H9 (cell line): ENCODE results near the gene DHX35. TPM values are rescaled to one million over a fixed set of nuclear protein-coding genes. Genes with fewer than 3 reads are reported as not detected.

ENCODE experiments used
- DNase-seq: peaks from one replicate; pipeline ENCODE4 v3.0.0-alpha.2; 2017
- H2AFZ ChIP-seq: one replicate; pipeline ENCODE4 v1.6.1; 2013; ENCODE audit warnings: mild to moderate bottlenecking, low read length, control low read depth, moderate library complexity
- H2AK5ac ChIP-seq: 2 replicates; pipeline ENCODE4 v1.6.1; 2013; ENCODE audit warnings: low read length, control low read depth, mixed read lengths; ENCODE audit not compliant: insufficient read length
- H2BK120ac ChIP-seq: one replicate; pipeline ENCODE4 v1.6.1; 2013; ENCODE audit warnings: low read depth, mild to moderate bottlenecking, low read length, control low read depth, inconsistent platforms; ENCODE audit not compliant: poor library complexity, severe bottlenecking
- H2BK12ac ChIP-seq: 2 replicates; pipeline ENCODE4 v1.6.1; 2013; ENCODE audit warnings: low read length, control low read depth, mixed read lengths, low read depth; ENCODE audit not compliant: insufficient read length
- H2BK15ac ChIP-seq: 2 replicates; pipeline ENCODE4 v1.6.1; 2013; ENCODE audit warnings: low read depth, low read length, control low read depth
- H2BK20ac ChIP-seq: one replicate; pipeline ENCODE4 v1.6.1; 2013; ENCODE audit warnings: low read depth, mild to moderate bottlenecking, low read length, control low read depth, inconsistent platforms; ENCODE audit not compliant: poor library complexity, severe bottlenecking
- H2BK5ac ChIP-seq: 2 replicates; pipeline ENCODE4 v1.6.1; 2013; ENCODE audit warnings: low read length, control low read depth, mixed read lengths; ENCODE audit not compliant: insufficient read length
- H3K14ac ChIP-seq: 2 replicates; pipeline ENCODE4 v1.6.1; 2013; ENCODE audit warnings: low read length, control low read depth; ENCODE audit not compliant: insufficient read depth
- H3K18ac ChIP-seq: 2 replicates; pipeline ENCODE4 v1.6.1; 2013; ENCODE audit warnings: low read depth, mild to moderate bottlenecking, mixed read lengths, low read length, control low read depth; ENCODE audit not compliant: insufficient read length
- H3K23ac ChIP-seq: 2 replicates; pipeline ENCODE4 v1.6.1; 2013; ENCODE audit warnings: low read length, control low read depth, mixed read lengths, low read depth; ENCODE audit not compliant: insufficient read length
- H3K23me2 ChIP-seq: 2 replicates; pipeline ENCODE4 v1.6.1; 2013; ENCODE audit warnings: low read depth, mild to moderate bottlenecking, mixed read lengths, low read length, control low read depth; ENCODE audit not compliant: insufficient read length, poor library complexity, severe bottlenecking
- H3K27ac ChIP-seq: 2 replicates; pipeline ENCODE4 v1.5.1; 2013; ENCODE audit warnings: low read length, control low read depth, mixed read lengths, low read depth; ENCODE audit not compliant: insufficient read length
- H3K27me3 ChIP-seq: 2 replicates; pipeline ENCODE4 v1.6.1; 2013; ENCODE audit warnings: low read length, control low read depth, inconsistent platforms; ENCODE audit not compliant: insufficient read depth
- H3K4ac ChIP-seq: 2 replicates; pipeline ENCODE4 v1.6.1; 2013; ENCODE audit warnings: low read depth, mild to moderate bottlenecking, control low read depth, inconsistent platforms, low read length, moderate library complexity
- H3K4me1 ChIP-seq: 2 replicates; pipeline ENCODE4 v1.6.1; 2013; ENCODE audit warnings: low read length, control low read depth, inconsistent platforms; ENCODE audit not compliant: insufficient read depth
- H3K4me2 ChIP-seq: 2 replicates; pipeline ENCODE4 v1.6.1; 2013; ENCODE audit warnings: low read length, control low read depth, mixed read lengths; ENCODE audit not compliant: insufficient read length, insufficient read depth
- H3K56ac ChIP-seq: 2 replicates; pipeline ENCODE4 v1.6.1; 2013; ENCODE audit warnings: low read depth, mild to moderate bottlenecking, mixed read lengths, low read length, control low read depth; ENCODE audit not compliant: insufficient read length
- H3K79me1 ChIP-seq: 2 replicates; pipeline ENCODE4 v1.6.1; 2013; ENCODE audit warnings: low read depth, mild to moderate bottlenecking, moderate library complexity, low read length, control low read depth, inconsistent platforms; ENCODE audit not compliant: insufficient read depth, poor library complexity, severe bottlenecking
- H3K79me2 ChIP-seq: 2 replicates; pipeline ENCODE4 v1.6.1; 2013; ENCODE audit warnings: low read length, control low read depth, inconsistent platforms; ENCODE audit not compliant: insufficient read depth
- H3K9ac ChIP-seq: 2 replicates; pipeline ENCODE4 v1.6.1; 2013; ENCODE audit warnings: low read length, control low read depth, mixed read lengths; ENCODE audit not compliant: insufficient read length; ENCODE audit errors: extremely low read depth
- H3K9me3 ChIP-seq: one replicate; pipeline ENCODE4 v1.6.1; 2013; ENCODE audit warnings: low read depth, low read length, inconsistent platforms; ENCODE audit not compliant: control insufficient read depth
- H3T11ph ChIP-seq: one replicate; pipeline ENCODE4 v1.6.1; 2013; ENCODE audit warnings: mild to moderate bottlenecking, low read length, control low read depth, inconsistent platforms
- H4K20me1 ChIP-seq: one replicate; pipeline ENCODE4 v1.6.1; 2013; ENCODE audit not compliant: control insufficient read depth, insufficient read length, insufficient read depth
- H4K5ac ChIP-seq: 2 replicates; pipeline ENCODE4 v1.6.1; 2013; ENCODE audit warnings: low read depth, mild to moderate bottlenecking, mixed read lengths, low read length, control low read depth; ENCODE audit not compliant: insufficient read length
- H4K8ac ChIP-seq: replicated peaks from 2 replicates; pipeline ENCODE4 v1.6.1; 2013; ENCODE audit warnings: low read length, control low read depth, mixed read lengths, low read depth; ENCODE audit not compliant: insufficient read length
- H4K91ac ChIP-seq: 2 replicates; pipeline ENCODE4 v1.6.1; 2013; ENCODE audit warnings: low read depth, mild to moderate bottlenecking, moderate library complexity, mixed read lengths, low read length, control low read depth; ENCODE audit not compliant: insufficient read length
- H3K27ac Mint-ChIP-seq, 3 experiments: 2 replicates in 2 of 3; 3 replicates in 1 of 3; pipeline ENCODE4 v1.8.0; 2020 to 2021; ENCODE audit warnings: mixed read lengths in 3 of 3, mild to moderate bottlenecking in 1 of 3, moderate library complexity in 1 of 3
- H3K27me3 Mint-ChIP-seq: 2 replicates; pipeline ENCODE4 v1.8.0; 2021; ENCODE audit warnings: low read depth, mild to moderate bottlenecking, moderate library complexity, mixed read lengths
- H3K36me3 Mint-ChIP-seq, 3 experiments: 2 replicates in 2 of 3; 3 replicates in 1 of 3; pipeline ENCODE4 v1.8.0; 2020 to 2021; ENCODE audit warnings: low read depth in 3 of 3, mixed read lengths in 3 of 3; ENCODE audit not compliant: insufficient read depth in 1 of 3
- H3K4me1 Mint-ChIP-seq, 2 experiments: 2 replicates each; pipeline ENCODE4 v1.8.0; 2020; ENCODE audit warnings: mixed read lengths in 2 of 2
- H3K4me3 Mint-ChIP-seq, 2 experiments: 2 replicates in 1 of 2; 3 replicates in 1 of 2; pipeline ENCODE4 v1.8.0; 2020 to 2021; ENCODE audit warnings: mild to moderate bottlenecking in 2 of 2, mixed read lengths in 2 of 2, moderate library complexity in 1 of 2
- H3K9me3 Mint-ChIP-seq, 2 experiments: 2 replicates in 1 of 2; 3 replicates in 1 of 2; pipeline ENCODE4 v1.8.0; 2020; ENCODE audit warnings: mild to moderate bottlenecking in 2 of 2, mixed read lengths in 2 of 2, moderate library complexity in 1 of 2
- WGBS: extraction: QIAGEN DNeasy Blood & Tissue Kit; methylation state at CpG from one replicate; pipeline ENCODE4 v1.1.7; 2013; ENCODE audit warnings: missing lambda C conversion rate, low lambda C conversion rate, mixed read lengths; ENCODE audit not compliant: insufficient read length; ENCODE audit errors: extremely low coverage; 5-methylcytosine and 5-hydroxymethylcytosine counted together
- total RNA-seq: library from RNA; stranded (reverse); gene quantifications from 2 replicates; pipeline ENCODE4 v1.2.1, GENCODE V29; 2021
- TF ChIP-seq, protein P1 (sequence below): fragments of 200-600 bp; sonication (generic); conservative IDR thresholded peaks from 3 replicates; pipeline ENCODE4 v1.8.0; 2021; ENCODE audit warnings: antibody characterized with exemption, mild to moderate bottlenecking

DHX35 gene
- total RNA-seq, 1 experiment from 2014 or later = 14.4 TPM

GRCh38 chr20:38917657-38918056, 44.5 kb upstream of the DHX35 start:
- no peaks in the 10 kb centered on the region for H3K27me3 ChIP-seq
- H3K79me1 ChIP-seq = no peaks in the 10 kb centered on the region
- no peak overlapping the region for H4K91ac ChIP-seq
- no peaks in the 10 kb centered on the region for H3K79me2 ChIP-seq
- H3K4me1 ChIP-seq = no peaks in the 10 kb centered on the region
- no peaks in the 10 kb centered on the region for H3K4me1 Mint-ChIP-seq
- H2BK12ac ChIP-seq = no peak overlapping the region
- H4K5ac ChIP-seq = no peak overlapping the region
- no peaks in the 10 kb centered on the region; a peak in 1 of 7 replicates for H3K36me3 Mint-ChIP-seq
- H3T11ph ChIP-seq = no peak overlapping the region
- no peaks in the 10 kb centered on the region for H3K23me2 ChIP-seq
- TF ChIP-seq, protein P1, sequence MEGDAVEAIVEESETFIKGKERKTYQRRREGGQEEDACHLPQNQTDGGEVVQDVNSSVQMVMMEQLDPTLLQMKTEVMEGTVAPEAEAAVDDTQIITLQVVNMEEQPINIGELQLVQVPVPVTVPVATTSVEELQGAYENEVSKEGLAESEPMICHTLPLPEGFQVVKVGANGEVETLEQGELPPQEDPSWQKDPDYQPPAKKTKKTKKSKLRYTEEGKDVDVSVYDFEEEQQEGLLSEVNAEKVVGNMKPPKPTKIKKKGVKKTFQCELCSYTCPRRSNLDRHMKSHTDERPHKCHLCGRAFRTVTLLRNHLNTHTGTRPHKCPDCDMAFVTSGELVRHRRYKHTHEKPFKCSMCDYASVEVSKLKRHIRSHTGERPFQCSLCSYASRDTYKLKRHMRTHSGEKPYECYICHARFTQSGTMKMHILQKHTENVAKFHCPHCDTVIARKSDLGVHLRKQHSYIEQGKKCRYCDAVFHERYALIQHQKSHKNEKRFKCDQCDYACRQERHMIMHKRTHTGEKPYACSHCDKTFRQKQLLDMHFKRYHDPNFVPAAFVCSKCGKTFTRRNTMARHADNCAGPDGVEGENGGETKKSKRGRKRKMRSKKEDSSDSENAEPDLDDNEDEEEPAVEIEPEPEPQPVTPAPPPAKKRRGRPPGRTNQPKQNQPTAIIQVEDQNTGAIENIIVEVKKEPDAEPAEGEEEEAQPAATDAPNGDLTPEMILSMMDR = no peak
- no peak overlapping the region for H3K4ac ChIP-seq
- no peaks in the 10 kb centered on the region for H4K20me1 ChIP-seq
- H2BK20ac ChIP-seq = no peak overlapping the region
- H2AFZ ChIP-seq = no peak overlapping the region
- no peak overlapping the region for H2BK120ac ChIP-seq
- no peak overlapping the region for H2AK5ac ChIP-seq
- no peaks in the 10 kb centered on the region for H3K9me3 ChIP-seq
- no peak overlapping the region for H3K14ac ChIP-seq
- WGBS = no CpG with 5 or more reads among the region's 4 CpGs
- H3K27ac ChIP-seq = no peak overlapping the region
- H3K4me3 Mint-ChIP-seq = no peak overlapping the region; a peak in 1 of 5 replicates
- no peak overlapping the region for H2BK15ac ChIP-seq
- H4K8ac ChIP-seq = no peak overlapping the region
- no peak overlapping the region for H3K18ac ChIP-seq
- H3K56ac ChIP-seq = no peak overlapping the region
- no peak overlapping the region for H2BK5ac ChIP-seq
- no peak overlapping the region for H3K9ac ChIP-seq
- DNase-seq = no peak
- peak overlapping the region in 1 of 3 experiments; percentile 61; a peak in 2 of 7 replicates for H3K27ac Mint-ChIP-seq
- H3K4me2 ChIP-seq = no peak overlapping the region
- no peaks in the 10 kb centered on the region for H3K9me3 Mint-ChIP-seq
- no peak overlapping the region for H3K23ac ChIP-seq
- no peaks in the 10 kb centered on the region for H3K27me3 Mint-ChIP-seq
